IPS DF 6.9 (cell line): ENCODE results near the gene SZT2.
"Not testable (repeated sequence)": the region's sequence is repeated elsewhere in the genome, so short reads cannot be mapped to it uniquely, and the experiment has no call there.

Experiments used
- DNase-seq: peaks from one replicate; pipeline ENCODE4 v3.0.0-alpha.2; 2013; ENCODE audit warnings: low read depth, low spot score
- H3K27ac ChIP-seq: one replicate; pipeline ENCODE4 v1.5.1; 2013; ENCODE audit warnings: low read length, control low read depth
- H3K27me3 ChIP-seq: 2 replicates; pipeline ENCODE4 v1.6.1; 2013; ENCODE audit warnings: mild to moderate bottlenecking, low read length; ENCODE audit not compliant: control insufficient read depth, insufficient read depth
- H3K36me3 ChIP-seq: 2 replicates; pipeline ENCODE4 v1.6.1; 2013; ENCODE audit warnings: low read length; ENCODE audit not compliant: control insufficient read depth, insufficient read depth
- H3K4me1 ChIP-seq: 2 replicates; pipeline ENCODE4 v1.6.1; 2013; ENCODE audit warnings: low read length; ENCODE audit not compliant: control insufficient read depth, insufficient read depth
- H3K4me3 ChIP-seq: 2 replicates; pipeline ENCODE4 v1.5.1; 2013; ENCODE audit warnings: mild to moderate bottlenecking, low read length
- H3K9me3 ChIP-seq: 2 replicates; pipeline ENCODE4 v1.6.1; 2013; ENCODE audit warnings: low read length, inconsistent platforms; ENCODE audit not compliant: control insufficient read depth, insufficient read depth
- WGBS: extraction: QIAGEN DNeasy Blood & Tissue Kit; methylation state at CpG from one replicate; pipeline ENCODE4 v1.1.7; 2013; ENCODE audit warnings: mixed read lengths, missing lambda C conversion rate; ENCODE audit not compliant: insufficient read length, insufficient coverage; 5-methylcytosine and 5-hydroxymethylcytosine counted together

Gene SZT2

DNA sequence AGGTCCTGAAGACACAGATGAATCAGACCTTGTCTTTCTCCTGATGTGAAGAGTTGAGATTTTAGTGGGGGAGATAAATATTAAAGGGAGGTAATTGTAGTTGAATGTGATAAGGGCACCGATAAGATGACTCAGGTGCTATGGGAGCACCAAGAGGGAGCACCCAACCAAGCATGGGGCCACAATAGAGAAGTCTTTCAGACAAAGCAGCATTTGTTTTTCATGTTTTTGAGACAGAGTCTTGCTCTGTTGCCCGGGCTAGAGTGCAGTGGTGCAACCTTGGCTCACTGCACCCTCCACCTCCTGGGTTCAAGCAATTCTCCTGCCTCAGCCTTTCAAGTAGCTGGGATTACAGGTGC lies 16.2 kb downstream of the SZT2 start:
- DNase-seq = no peak
- Histone ChIP-seq H3K36me3 (no peaks in the 10 kb centered on the region), H3K27ac (no peak overlapping the region), H3K27me3 (no peaks in the 10 kb centered on the region), H3K4me3 (no peak overlapping the region), H3K4me1 (no peaks in the 10 kb centered on the region), H3K9me3 (no peaks in the 10 kb centered on the region)
- no CpG with 5 or more reads among the region's 2 CpGs for WGBS

DNA sequence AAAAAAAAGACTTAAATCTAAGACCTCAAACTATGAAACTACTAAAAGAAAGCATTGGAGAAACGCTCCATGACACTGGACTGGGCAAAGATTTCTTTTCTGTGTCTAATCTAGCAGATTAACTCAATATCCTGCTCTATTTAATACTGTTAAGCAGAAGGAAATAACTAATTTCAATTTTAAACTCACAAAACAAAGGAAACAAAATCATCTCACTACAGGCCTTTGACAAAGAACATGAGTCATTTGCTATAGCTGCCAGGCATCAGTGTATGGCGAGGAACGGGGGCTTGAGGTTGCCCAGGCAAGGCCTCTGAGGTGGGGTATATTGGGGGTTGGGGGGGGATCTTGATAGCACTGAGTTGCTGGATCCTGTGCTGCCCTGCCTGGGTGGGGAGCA lies 20.9 kb downstream of the SZT2 start:
- H3K27me3 ChIP-seq = no peaks in the 10 kb centered on the region
- DNase-seq = no peak
- H3K27ac ChIP-seq = no peak overlapping the region
- WGBS = no CpG with 5 or more reads among the region's 3 CpGs
- H3K36me3 ChIP-seq = no peaks in the 10 kb centered on the region
- H3K9me3 ChIP-seq = no peaks in the 10 kb centered on the region
- no peaks in the 10 kb centered on the region for H3K4me1 ChIP-seq
- no peak overlapping the region for H3K4me3 ChIP-seq

DNA sequence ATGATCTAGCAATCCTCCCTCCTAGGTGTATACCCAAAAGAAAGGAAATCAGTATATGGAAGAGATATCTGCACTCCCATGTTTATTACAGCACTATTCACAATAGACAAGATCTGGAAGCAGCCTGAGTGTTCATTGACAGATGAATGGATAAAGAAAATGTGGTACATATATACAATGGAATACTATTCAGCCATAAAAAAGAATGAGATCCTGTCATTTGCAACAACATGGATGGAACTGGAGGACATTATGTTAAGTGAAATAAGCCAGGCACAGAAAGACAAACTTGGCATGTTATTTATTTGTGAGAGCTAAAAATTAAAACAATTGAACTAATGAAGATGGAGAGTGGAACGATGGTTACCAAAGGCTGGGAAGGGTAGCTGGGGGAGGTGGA lies 23.7 kb downstream of the SZT2 start:
- not testable (repeated sequence) for H3K9me3 ChIP-seq, H3K27ac ChIP-seq, DNase-seq, H3K4me3 ChIP-seq, H3K4me1 ChIP-seq, H3K36me3 ChIP-seq, H3K27me3 ChIP-seq
- no CpG with 5 or more reads among the region's 1 CpG for WGBS

- no peaks in the 10 kb centered on the region for H3K9me3 ChIP-seq
- no peak overlapping the region for H3K27ac ChIP-seq
- no peak overlapping the region for H3K4me3 ChIP-seq
- WGBS = no CpG with 5 or more reads among the region's 5 CpGs
- peak; percentile 31 for DNase-seq
- no peaks in the 10 kb centered on the region for H3K27me3 ChIP-seq
- H3K4me1 ChIP-seq = no peaks in the 10 kb centered on the region
- H3K36me3 ChIP-seq = no peaks in the 10 kb centered on the region
These were observed 25.0 kb downstream of the SZT2 start for GRCh38 chr1:43414634-43415223.

DNA sequence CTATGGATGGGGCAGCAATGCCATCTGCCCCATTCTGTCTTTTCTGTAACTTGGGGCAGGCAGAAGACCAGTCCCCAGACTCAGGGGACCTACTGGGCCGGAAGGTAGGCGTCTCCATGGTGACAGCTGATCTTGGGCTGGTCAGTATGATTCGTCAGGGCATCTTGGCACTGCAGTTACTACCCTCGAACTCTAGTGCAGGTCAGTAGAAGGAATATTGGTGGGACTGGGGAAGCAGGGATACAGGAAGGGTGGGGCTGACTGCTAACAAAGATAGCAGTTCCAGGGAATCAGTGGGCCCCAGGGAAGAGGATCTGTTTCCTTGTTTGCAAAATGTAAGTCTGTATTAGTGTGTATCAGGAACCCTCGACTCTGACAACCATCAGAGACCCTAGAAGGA lies 26.2 kb downstream of the SZT2 start:
- Histone ChIP-seq H3K4me1 (no peaks in the 10 kb centered on the region), H3K27ac (no peak overlapping the region), H3K27me3 (no peaks in the 10 kb centered on the region), H3K9me3 (no peaks in the 10 kb centered on the region), H3K4me3 (no peak overlapping the region), H3K36me3 (peaks cover 3% of the 10 kb centered on the region)
- no peak for DNase-seq
- WGBS = no CpG with 5 or more reads among the region's 5 CpGs

GRCh38 chr1:43418858-43419257 lies 29.2 kb downstream of the SZT2 start:
- peaks cover 10% of the 10 kb centered on the region for H3K36me3 ChIP-seq
- no peak for DNase-seq
- no peaks in the 10 kb centered on the region for H3K27me3 ChIP-seq
- no peaks in the 10 kb centered on the region for H3K9me3 ChIP-seq
- no CpG with 5 or more reads among the region's 4 CpGs for WGBS
- peaks cover 3% of the 10 kb centered on the region; the same call in 1 of the 2 replicates for H3K4me1 ChIP-seq
- H3K27ac ChIP-seq = no peak overlapping the region
- no peak overlapping the region for H3K4me3 ChIP-seq

GRCh38 chr1:43419627-43420425 lies 30.1 kb downstream of the SZT2 start:
- Histone ChIP-seq H3K4me1 (peaks cover 3% of the 10 kb centered on the region; the same call in 1 of the 2 replicates), H3K36me3 (peaks cover 12% of the 10 kb centered on the region), H3K27me3 (no peaks in the 10 kb centered on the region), H3K9me3 (no peaks in the 10 kb centered on the region), H3K4me3 (no peak overlapping the region), H3K27ac (no peak overlapping the region)
- WGBS = no CpG with 5 or more reads among the region's 13 CpGs
- DNase-seq = no peak

GRCh38 chr1:43420874-43421273 lies 31.2 kb downstream of the SZT2 start:
- H3K9me3 ChIP-seq = no peaks in the 10 kb centered on the region
- H3K4me3 ChIP-seq = no peak overlapping the region
- H3K4me1 ChIP-seq = peaks cover 3% of the 10 kb centered on the region; the same call in 1 of the 2 replicates
- no peak overlapping the region for H3K27ac ChIP-seq
- DNase-seq = no peak
- WGBS = no CpG with 5 or more reads among the region's 10 CpGs
- peaks cover 17% of the 10 kb centered on the region for H3K36me3 ChIP-seq
- H3K27me3 ChIP-seq = no peaks in the 10 kb centered on the region

GRCh38 chr1:43421396-43421795 lies 31.7 kb downstream of the SZT2 start:
- Histone ChIP-seq H3K4me1 (peaks cover 3% of the 10 kb centered on the region; the same call in 1 of the 2 replicates), H3K27me3 (no peaks in the 10 kb centered on the region), H3K9me3 (no peaks in the 10 kb centered on the region), H3K36me3 (peaks cover 17% of the 10 kb centered on the region), H3K4me3 (no peak overlapping the region), H3K27ac (no peak overlapping the region)
- WGBS = no CpG with 5 or more reads among the region's 6 CpGs
- no peak for DNase-seq

DNA sequence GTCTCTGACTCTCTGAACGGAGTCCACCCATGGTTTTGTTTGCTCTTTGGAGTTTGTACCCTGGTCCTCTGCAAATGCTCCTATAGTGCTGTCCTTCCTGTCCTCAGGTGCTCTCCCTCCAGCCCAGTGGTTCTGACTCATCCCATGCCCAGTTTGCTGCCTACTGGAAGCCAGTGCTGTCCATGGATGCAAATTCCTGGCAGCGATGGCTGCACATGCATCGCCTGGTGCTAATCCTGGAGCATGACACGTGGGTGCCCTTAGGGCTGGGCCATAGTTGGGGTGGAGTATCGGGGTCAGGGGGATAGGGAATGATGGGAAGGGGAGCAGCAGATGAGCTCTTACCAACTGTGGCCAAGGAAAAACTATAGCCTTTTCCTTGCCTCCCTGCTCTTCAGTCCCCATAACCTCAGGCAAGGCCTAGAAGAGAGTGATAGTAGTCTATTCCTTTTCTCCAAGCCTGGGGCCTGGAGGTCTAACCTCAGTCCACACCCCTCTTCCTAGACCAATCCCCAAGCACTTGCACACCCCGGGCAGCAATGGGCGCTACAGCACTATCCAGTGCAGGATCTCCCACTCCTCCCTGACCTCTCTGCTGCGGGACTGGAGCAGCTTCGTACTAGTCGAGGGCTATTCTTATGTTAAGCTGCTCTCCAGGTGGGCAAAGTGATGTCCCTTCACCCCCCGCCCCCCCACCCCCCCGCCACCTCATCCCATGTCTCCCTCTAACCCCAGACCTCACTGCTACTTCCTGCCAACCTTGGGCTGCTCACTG lies 32.5 kb downstream of the SZT2 start:
- no peak overlapping the region for H3K4me3 ChIP-seq
- peak; percentile 16 for DNase-seq
- H3K27ac ChIP-seq = no peak overlapping the region
- no peaks in the 10 kb centered on the region for H3K27me3 ChIP-seq
- H3K9me3 ChIP-seq = no peaks in the 10 kb centered on the region
- peaks cover 17% of the 10 kb centered on the region for H3K36me3 ChIP-seq
- peaks cover 3% of the 10 kb centered on the region; the same call in 1 of the 2 replicates for H3K4me1 ChIP-seq
- no CpG with 5 or more reads among the region's 12 CpGs for WGBS
